Activated T-cell treated with anti-CD3 and anti-CD28 coated beads for 4 hours (primary cell): Measurements from ENCODE around the gene USP19.
A peak's percentile ranks its signal among the peaks of the same experiment; 100 is the strongest.

Experiments used
- DNase-seq: peaks from one replicate; pipeline ENCODE4 v3.0.0-alpha.2; 2020

USP19 gene

DNA sequence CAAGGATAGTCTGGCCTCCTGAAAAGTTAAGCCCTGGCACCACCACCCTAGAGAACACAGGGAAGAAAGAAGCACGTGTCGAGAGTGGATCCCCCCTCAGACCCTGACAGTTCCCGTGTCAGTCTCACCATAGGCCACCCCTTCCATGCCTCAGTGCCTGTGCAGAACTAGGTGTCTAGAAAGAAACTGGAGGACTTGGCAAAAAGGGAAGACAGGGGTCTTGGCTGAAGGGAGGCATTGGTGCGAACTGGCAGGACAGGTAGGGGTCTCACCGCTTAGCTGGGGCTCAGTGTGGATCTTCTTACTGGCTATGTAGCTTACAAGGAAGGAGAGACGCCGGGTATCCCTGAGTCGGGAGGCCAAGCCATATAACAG lies 16.6 kb downstream of the USP19 start:
- DNase-seq = no peak

DNA sequence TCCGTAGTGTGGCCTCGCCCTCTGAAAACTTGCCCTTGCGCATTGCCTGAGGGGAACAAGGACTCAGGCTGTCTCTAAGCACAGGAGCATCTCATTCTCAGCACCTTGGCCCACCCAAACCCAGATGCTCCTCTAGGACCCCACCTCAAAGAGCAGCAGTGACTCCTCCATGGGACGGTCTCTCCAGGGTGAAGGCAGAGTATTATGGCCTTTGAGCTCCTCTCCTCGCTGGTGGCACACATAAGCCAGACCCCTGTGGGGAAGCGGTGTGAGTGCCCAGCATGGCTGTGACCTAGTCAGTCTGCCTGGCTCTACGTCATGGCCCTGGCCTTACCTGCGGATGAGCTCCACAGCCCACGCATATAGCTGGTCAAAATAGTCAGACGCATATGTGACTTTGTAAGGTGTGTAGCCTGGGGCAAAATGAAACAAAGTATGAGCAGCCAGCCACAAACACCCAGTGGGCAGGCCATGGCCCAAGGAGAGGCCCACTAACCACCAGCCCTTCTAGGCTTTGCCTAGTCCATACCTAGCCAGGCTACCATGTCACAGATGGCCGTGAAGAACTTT lies 20.5 kb downstream of the USP19 start:
- DNase-seq = no peak

DNA sequence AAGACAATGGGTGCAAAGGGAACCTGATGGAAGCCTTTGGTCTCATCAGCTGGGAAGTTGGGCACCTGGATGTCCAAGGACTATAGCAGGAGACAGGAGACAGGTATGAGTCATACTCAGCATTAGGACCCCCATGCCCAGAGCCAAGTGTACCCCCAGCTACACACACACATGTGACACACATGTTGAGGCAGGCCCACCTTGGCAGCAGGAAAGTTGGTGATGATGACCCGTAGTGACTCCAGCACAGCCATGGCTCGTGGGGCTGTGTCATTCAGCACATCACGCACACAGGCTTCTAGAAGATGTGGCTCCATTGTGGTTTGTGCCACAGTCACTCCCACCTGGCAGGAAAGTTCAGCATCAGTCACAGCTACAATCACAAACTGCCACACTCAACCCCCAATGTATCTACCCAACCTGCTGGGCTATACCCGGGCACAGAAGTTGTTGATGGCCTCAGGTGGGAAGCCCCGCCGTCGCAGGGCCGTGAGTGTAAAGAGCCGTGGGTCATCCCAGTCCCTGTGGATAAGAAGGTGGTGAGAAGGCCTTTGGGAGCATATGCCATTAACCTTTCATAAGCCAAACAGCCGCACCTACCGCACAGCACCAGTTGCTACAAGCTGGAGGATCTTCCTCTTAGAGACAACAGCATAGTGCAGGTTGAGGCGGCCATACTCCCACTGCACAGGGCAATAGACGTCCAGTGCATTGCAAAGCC lies 21.6 kb downstream of the USP19 start:
- DNase-seq = no peak

DNA sequence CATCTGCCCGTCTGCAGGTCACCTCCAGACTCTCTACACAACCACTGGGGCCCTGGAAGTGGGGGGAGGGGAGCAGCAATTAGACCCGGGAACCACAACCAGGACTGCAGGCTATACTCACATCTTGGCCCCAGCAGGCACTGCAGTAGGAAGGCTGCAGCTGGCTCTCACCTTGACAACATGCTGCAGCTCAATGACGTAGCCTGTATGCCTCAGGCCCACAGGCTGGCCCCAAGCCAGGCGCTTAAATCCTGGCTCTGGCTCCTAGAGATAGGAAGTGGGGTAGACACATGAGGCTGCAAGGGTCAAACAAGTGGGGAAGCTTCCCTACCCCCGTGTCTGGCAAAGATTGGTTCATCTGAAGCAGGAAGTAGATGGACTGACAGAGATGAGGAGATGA lies 22.2 kb downstream of the USP19 start:
- no peak for DNase-seq

DNA sequence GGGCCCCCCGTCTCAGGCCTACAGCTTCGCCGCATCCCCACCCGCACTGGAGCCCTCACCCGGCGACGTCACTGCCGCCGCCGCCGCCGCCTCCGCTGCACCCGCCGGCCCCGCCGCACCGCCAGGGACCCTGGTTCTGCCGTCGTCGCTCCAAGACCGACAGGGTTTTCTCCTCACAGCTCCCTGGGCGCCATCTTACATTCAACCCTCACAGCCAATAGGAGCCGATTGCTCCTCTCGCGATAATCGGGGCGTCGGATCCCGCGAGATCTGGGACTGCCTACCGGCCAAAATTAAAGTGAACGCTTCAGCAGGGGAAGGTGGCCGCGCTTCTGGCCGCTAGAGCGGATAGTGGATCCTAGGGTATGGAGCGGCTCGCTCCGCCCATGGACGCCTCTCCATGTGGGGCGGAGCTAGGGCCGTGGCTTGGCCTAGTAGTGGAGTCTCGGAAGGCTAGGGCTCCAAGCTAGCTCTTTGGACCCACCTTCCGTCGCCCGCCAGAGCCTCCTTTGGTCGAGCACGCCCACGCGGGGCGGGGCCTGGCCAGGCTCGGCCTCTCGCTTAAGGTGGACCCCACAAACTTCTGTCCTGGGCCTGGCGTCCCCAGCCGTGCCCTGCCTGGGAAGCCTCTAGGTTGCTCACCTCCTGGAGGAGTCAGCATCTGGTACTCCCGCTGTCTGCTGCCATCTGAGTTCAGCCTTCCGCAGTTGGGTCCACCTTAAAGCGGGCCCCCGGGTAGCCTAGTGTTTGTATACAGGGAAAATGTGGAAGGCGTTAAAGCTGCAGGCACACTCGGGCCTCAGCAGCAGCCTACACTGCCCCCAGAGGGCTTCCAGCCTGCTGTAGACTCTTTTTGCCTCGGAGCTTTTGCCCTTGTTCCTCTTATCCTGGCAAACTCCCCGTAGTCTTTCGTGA lies 26.5 kb downstream of the USP19 start, which contains the start of gene QRICH1:
Gene QRICH1 (minus strand): TSS at position 219 of the 915 bp plus-strand sequence. CDS start 17,054 bp downstream, outside the sequence.
- DNase-seq = peak; percentile 95

DNA sequence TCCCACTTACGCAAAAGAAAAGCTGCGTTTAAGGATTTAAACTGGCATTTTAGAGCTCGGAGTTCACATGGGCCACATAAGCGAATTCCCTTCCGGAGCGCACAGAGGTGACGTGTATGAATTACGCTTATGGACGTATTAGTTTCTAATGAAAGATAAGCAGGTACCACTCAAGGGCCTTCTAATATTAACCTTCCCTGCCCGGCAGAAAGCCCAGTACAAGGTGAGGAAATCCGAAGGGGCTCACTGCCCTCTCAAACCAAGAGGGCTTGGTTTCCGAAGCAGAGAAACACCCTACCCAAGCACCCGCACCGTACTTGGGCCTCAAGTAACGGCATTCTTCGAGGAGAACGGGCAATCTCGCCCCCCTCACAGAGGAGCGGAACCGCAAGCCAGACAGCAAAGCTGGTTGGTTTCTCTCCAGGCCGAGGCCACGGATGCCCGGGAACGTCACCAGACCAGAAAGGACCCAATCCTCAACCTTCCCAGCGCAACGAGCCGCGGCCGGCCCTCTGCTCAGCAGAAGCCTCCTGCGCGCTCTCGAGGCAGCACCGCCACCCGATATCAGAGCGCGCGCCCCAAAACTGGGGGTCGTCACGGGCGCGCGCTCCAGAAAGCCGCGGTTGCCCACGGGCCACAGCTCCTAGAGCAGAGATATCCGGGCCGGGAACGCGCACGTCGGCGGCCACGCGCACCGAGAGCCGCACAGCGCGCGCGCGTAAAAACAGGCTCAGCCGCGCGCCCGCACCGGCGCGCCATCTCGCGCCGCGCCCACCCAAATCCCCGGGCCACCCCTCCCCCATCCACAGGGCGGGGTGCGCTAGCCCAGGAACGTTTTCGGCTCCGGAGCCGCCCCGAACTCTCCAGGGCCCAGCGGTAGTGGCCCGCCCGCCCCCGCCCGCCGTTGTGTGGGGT lies 27.4 kb downstream of the USP19 start:
- DNase-seq = peak; percentile 69

DNA sequence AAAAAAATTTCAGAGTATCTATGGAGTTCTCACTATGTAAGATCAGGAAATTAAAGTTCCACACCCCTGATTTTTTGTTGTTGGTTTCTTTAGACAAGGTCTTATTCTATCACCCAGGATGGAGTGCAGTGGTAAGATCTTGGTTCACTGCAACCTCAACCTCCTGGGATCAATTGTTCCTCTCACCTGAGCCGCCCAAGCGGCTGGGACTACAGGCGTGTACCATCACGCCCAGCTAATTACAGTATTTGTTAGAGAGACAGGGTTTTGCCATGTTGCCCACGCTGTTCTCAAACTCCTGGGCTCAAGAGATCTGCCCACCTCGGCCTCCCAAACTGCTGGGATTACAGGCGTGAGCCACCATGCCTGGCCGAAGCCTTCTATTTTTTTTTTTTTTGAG lies 39.2 kb downstream of the USP19 start:
- no peak for DNase-seq

DNA sequence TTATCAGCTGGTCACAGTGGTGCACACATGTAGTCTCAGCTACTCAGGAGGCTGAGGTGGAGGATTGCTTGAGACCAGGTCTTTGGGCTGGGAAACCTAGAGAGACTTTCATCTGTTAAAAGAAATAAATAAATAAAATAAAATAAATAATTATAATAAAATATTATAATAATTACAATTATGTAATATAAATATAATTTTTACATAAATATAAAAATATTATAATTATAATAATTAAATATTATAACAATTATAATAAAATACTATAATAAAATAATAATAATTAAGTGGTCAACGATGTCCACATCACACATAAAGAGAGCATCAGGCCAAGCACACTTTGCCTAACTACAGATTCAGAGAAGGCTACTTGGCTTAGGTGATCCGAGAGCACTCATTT lies 41.4 kb downstream of the USP19 start:
- no peak for DNase-seq

DNA sequence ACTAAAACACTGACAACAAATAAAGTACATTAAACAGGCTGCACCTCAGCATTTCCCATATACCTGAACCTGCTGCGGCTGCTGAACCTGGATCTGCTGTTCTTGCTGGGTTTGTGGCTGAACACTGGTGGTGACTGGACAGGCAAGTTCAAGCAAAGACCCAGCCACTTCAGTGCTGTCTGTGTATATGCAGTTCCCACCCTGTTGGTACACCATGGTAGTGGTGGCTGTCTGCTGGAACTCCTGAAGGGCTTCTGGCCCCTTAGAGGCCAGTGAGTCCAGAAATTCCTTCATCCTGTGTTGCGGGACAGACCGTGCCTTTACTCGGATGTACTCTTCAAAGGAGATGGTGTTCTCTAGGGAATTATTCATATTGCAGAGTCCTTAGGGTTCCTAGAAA lies 44.0 kb downstream of the USP19 start:
- DNase-seq = no peak

DNA sequence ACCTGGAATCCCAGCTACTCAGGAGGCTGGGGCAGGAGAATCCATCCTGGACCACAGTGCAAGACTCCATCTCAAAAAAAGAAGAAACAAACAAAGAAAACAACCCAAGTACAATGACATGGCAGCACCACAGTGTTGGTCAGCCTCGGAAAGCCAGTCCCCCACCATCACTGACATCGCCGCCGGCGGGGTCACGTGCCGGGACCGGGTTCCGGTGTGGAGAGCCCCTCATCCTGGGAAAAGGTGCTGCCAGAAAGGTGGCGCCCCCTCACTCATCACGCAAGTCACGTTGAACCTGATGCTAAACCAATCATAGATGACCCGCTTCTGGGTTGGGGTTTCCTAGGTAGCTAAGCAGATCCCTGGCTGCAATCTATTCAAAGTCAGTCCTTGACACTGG lies 44.5 kb downstream of the USP19 start:
- DNase-seq = no peak
